ENCODE results near the gene NFYA. TPM values are rescaled to one million over a fixed set of nuclear protein-coding genes. Genes with fewer than 3 reads are reported as not detected.

NFYA gene
- total RNA-seq, 1 donor from 2014 or later: 47.9 TPM

GRCh38 chr6:41039060-41039998, 33.4 kb upstream of the NFYA start, which contains the start of gene UNC5CL:
Gene UNC5CL, minus strand, starts transcription at chr6:41039221. Its CDS starts 4,147 bp downstream, at chr6:41035074.
- no peaks in the 10 kb centered on the region for H3K27me3 ChIP-seq
- Mint-ChIP-seq H3K9me3 (no peaks in the 10 kb centered on the region), H3K4me1 (peaks cover 8% of the 10 kb centered on the region), H3K27ac (no peak within 1 kb of the TSS), H3K36me3 (no peaks in the 10 kb centered on the region), H3K27me3 (ENCODE audit: insufficient read depth, low read depth) (peaks cover 6% of the 10 kb centered on the region), H3K4me3 (no peak within 1 kb of the TSS)
- no peak within 1 kb of the TSS for H3K4me3 ChIP-seq
- peaks cover 4% of the 10 kb centered on the region for H3K4me1 ChIP-seq
- H3K9ac ChIP-seq: no peak within 1 kb of the TSS
- H3K9me3 ChIP-seq (ENCODE audit: low read depth): no peaks in the 10 kb centered on the region
- peak; percentile 63 for DNase-seq (ENCODE audit: low spot score)
- no peaks in the 10 kb centered on the region for H3K36me3 ChIP-seq
- no peaks in the 10 kb centered on the region for H3K79me2 ChIP-seq (ENCODE audit: low read depth)
- no peak within 1 kb of the TSS for H2AFZ ChIP-seq (replicated peaks)
- no peaks in the 10 kb centered on the region for H3F3A ChIP-seq (ENCODE audit: low read depth)
- no peak for TF ChIP-seq EZH2 (IDR thresholded peaks at IDR 0.05)
- TF ChIP-seq EZH2phosphoT487 (IDR thresholded peaks at IDR 0.05): no peak
- TF ChIP-seq, protein P1, sequence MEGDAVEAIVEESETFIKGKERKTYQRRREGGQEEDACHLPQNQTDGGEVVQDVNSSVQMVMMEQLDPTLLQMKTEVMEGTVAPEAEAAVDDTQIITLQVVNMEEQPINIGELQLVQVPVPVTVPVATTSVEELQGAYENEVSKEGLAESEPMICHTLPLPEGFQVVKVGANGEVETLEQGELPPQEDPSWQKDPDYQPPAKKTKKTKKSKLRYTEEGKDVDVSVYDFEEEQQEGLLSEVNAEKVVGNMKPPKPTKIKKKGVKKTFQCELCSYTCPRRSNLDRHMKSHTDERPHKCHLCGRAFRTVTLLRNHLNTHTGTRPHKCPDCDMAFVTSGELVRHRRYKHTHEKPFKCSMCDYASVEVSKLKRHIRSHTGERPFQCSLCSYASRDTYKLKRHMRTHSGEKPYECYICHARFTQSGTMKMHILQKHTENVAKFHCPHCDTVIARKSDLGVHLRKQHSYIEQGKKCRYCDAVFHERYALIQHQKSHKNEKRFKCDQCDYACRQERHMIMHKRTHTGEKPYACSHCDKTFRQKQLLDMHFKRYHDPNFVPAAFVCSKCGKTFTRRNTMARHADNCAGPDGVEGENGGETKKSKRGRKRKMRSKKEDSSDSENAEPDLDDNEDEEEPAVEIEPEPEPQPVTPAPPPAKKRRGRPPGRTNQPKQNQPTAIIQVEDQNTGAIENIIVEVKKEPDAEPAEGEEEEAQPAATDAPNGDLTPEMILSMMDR (IDR thresholded peaks at IDR 0.05): peak; percentile 80
- no peak within 1 kb of the TSS for H3K4me2 ChIP-seq
- no peak within 1 kb of the TSS for H3K27ac ChIP-seq
- H4K20me1 ChIP-seq (ENCODE audit: low read depth): no peaks in the 10 kb centered on the region

GRCh38 chr6:41040101-41040939, 32.5 kb upstream of the NFYA start:
- no peaks in the 10 kb centered on the region for H3K9me3 Mint-ChIP-seq
- H3K27me3 ChIP-seq: no peaks in the 10 kb centered on the region
- H3K27me3 Mint-ChIP-seq (ENCODE audit: insufficient read depth, low read depth): peaks cover 6% of the 10 kb centered on the region
- no peaks in the 10 kb centered on the region for H3K9me3 ChIP-seq (ENCODE audit: low read depth)
- H3K9ac ChIP-seq: no peak overlapping the region
- TF ChIP-seq, protein P1 (IDR thresholded peaks at IDR 0.05): no peak
- TF ChIP-seq EZH2phosphoT487 (IDR thresholded peaks at IDR 0.05) (no peak), EZH2 (IDR thresholded peaks at IDR 0.05) (no peak)
- no peak overlapping the region for H3K27ac Mint-ChIP-seq
- no peak for DNase-seq (ENCODE audit: low spot score)
- H3F3A ChIP-seq (ENCODE audit: low read depth): no peaks in the 10 kb centered on the region
- no peak overlapping the region for H3K27ac ChIP-seq
- no peak overlapping the region for H3K4me3 ChIP-seq
- peaks cover 4% of the 10 kb centered on the region for H3K4me1 ChIP-seq
- no peaks in the 10 kb centered on the region for H3K36me3 Mint-ChIP-seq
- no peaks in the 10 kb centered on the region for H3K79me2 ChIP-seq (ENCODE audit: low read depth)
- no peaks in the 10 kb centered on the region for H3K36me3 ChIP-seq
- no peak overlapping the region for H3K4me2 ChIP-seq
- H3K4me1 Mint-ChIP-seq: peaks cover 8% of the 10 kb centered on the region
- no peak overlapping the region for H3K4me3 Mint-ChIP-seq
- no peaks in the 10 kb centered on the region for H4K20me1 ChIP-seq (ENCODE audit: low read depth)
- no peak overlapping the region for H2AFZ ChIP-seq (replicated peaks)

DNA sequence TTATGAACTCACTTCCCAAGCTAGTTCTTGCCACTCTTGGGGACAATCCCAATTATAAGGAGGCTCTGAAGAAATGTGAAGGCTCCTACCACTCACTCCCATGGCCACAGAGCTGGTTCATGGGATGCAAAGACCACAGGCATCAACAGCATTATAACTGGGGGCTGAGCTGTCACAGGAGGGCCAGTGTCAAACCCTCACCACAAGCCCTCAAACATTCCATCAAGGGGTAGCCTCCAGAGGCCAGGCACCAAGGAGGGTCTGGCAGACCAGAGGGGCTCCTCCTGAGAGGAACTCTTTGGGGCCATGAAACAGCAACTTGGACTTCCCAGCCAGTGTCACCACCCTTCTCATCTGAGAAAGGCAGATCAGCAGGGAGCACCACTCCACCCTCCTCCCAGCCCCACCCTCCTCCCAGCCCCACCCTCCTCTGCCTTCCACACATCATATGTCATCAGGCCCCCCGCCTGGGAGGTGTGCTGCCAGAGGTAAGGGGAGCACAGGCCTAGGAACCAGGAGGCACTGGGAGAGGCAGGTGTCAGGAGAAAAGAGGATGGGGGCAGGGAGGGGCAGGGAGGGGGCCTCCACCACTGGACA, 31.7 kb upstream of the NFYA start:
- Mint-ChIP-seq H3K9me3 (no peaks in the 10 kb centered on the region), H3K27me3 (ENCODE audit: insufficient read depth, low read depth) (peaks cover 6% of the 10 kb centered on the region), H3K36me3 (no peaks in the 10 kb centered on the region), H3K4me1 (peaks cover 8% of the 10 kb centered on the region), H3K4me3 (no peak overlapping the region), H3K27ac (no peak overlapping the region)
- TF ChIP-seq EZH2phosphoT487 (IDR thresholded peaks at IDR 0.05) (no peak), EZH2 (IDR thresholded peaks at IDR 0.05) (no peak)
- TF ChIP-seq, protein P1 (IDR thresholded peaks at IDR 0.05): no peak
- Histone ChIP-seq H3K9me3 (ENCODE audit: low read depth) (no peaks in the 10 kb centered on the region), H3K79me2 (ENCODE audit: low read depth) (no peaks in the 10 kb centered on the region), H3K27me3 (no peaks in the 10 kb centered on the region), H3K4me3 (no peak overlapping the region), H2AFZ (replicated peaks) (no peak overlapping the region), H3K9ac (no peak overlapping the region), H3K4me1 (peaks cover 4% of the 10 kb centered on the region), H3K27ac (no peak overlapping the region), H4K20me1 (ENCODE audit: low read depth) (no peaks in the 10 kb centered on the region), H3K4me2 (no peak overlapping the region), H3K36me3 (no peaks in the 10 kb centered on the region), H3F3A (ENCODE audit: low read depth) (no peaks in the 10 kb centered on the region)
- no peak for DNase-seq (ENCODE audit: low spot score)
